ENCODE data around the gene JUND. TPM values are rescaled to one million over a fixed set of nuclear protein-coding genes. Genes with fewer than 3 reads are reported as not detected.

The JUND gene
- total and polyA plus RNA-seq, 2 of the 4 experiments (the other 2 are of a cell fraction), result 14.2 to 77.2 TPM

- in situ Hi-C loops (cut with MboI; ENCODE audit: low sequenced_read_pairs), result loop anchor here (10.0 kb wide), 1 partner anchor 133 kb away; no protein-coding TSS in a partner anchor
- WGBS, 2 experiments (ENCODE audit: extremely low coverage in 2 of 2, insufficient read length in 1 of 2), result 73% methylated on average over 2 of the region's 6 CpGs; no CpG with 5 or more reads in 1 of the 2 experiments
- intact Hi-C loops (cut with micrococcal nuclease), result no loop called here
Measured at GRCh38 chr19:18271433-18271841, 10.0 kb downstream of the JUND start.

More at GRCh38 chr19:18271433-18271841, 10.0 kb downstream of the JUND start:
- peaks cover 13 to 36% of the 10 kb centered on the region in 2 experiments for H3K79me1 ChIP-seq (ENCODE audit: low read depth in 1 of 2, low read length in 2 of 2)
- dilution Hi-C loops (cut with HindIII; ENCODE audit: low sequenced_read_pairs, unreplicated experiment), result no loop called here
- H3K56ac ChIP-seq (ENCODE audit: extremely low read depth, insufficient read depth, low read length), result no peak overlapping the region
- peaks cover 28% of the 10 kb centered on the region for H4K20me1 ChIP-seq (ENCODE audit: insufficient read depth, low read length)
- peaks cover 16% of the 10 kb centered on the region for H3K36me3 ChIP-seq (ENCODE audit: control insufficient read depth, insufficient read depth, low read length)
- peaks cover 13% of the 10 kb centered on the region for H3K4me1 ChIP-seq (ENCODE audit: control insufficient read depth, insufficient read depth, low read length)
- TF ChIP-seq NFE2L2 (IDR thresholded peaks at IDR 0.05; ENCODE audit: low read depth, low read length), result no peak
- no peak for TF ChIP-seq SMC3 (IDR thresholded peaks at IDR 0.05; ENCODE audit: low read depth, low read length)
- no peak for TF ChIP-seq CEBPB (IDR thresholded peaks at IDR 0.05; ENCODE audit: low read depth, low read length)
- TF ChIP-seq MXI1 (IDR thresholded peaks at IDR 0.05; ENCODE audit: borderline replicate concordance, low read depth, low read length), result no peak
- TF ChIP-seq MAZ (IDR thresholded peaks at IDR 0.05; ENCODE audit: borderline replicate concordance, low read depth, low read length), result no peak
- no peak for TF ChIP-seq RFX5 (IDR thresholded peaks at IDR 0.05; ENCODE audit: low read depth, low read length)
- no peak for TF ChIP-seq USF2 (IDR thresholded peaks at IDR 0.05; ENCODE audit: low read depth, low read length)
- no peak for TF ChIP-seq RAD21 (IDR thresholded peaks at IDR 0.05; ENCODE audit: low read length)
- no peak; the same call in 1 of the 2 replicates for TF ChIP-seq POLR2A (IDR thresholded peaks at IDR 0.05; ENCODE audit: low read depth, low read length)
- no TSS peak for BruUV-seq (replicated peaks)
- no peak overlapping the region for H2BK15ac ChIP-seq (ENCODE audit: low read depth, low read length)
- no peak overlapping the region for H3K14ac ChIP-seq (replicated peaks; ENCODE audit: low read depth, low read length)
- no peaks in the 10 kb centered on the region for H3K9me3 ChIP-seq (ENCODE audit: control insufficient read depth, insufficient read depth, low read length)
- ATAC-seq (ENCODE audit: low read depth) (no peak), DNase-seq (no peak)
- no peak overlapping the region for H2AK9ac ChIP-seq (replicated peaks; ENCODE audit: low read depth, low read length, poor library complexity)
- H4K91ac ChIP-seq (ENCODE audit: insufficient read depth, low read depth, low read length), result no peak overlapping the region
- H3K9ac ChIP-seq (ENCODE audit: low read depth, low read length), result no peak overlapping the region
- H3K27me3 ChIP-seq (ENCODE audit: control insufficient read depth, insufficient read depth, low read length), result no peaks in the 10 kb centered on the region
- no peak overlapping the region for H2BK5ac ChIP-seq (ENCODE audit: low read depth, low read length, poor library complexity, severe bottlenecking)
- H2BK20ac ChIP-seq (ENCODE audit: low read depth, low read length), result no peak overlapping the region
- no peak overlapping the region for H2AFZ ChIP-seq (replicated peaks; ENCODE audit: low read length, poor library complexity)
- H2AK5ac ChIP-seq (ENCODE audit: low read depth, low read length), result no peak overlapping the region
- H3K4ac ChIP-seq (ENCODE audit: low read depth, low read length), result no peak overlapping the region
- no peak overlapping the region for H3K27ac ChIP-seq (ENCODE audit: insufficient read depth, low read length)
- CTCF ChIA-PET, result no interaction called here
- no peak overlapping the region for H2BK120ac ChIP-seq (ENCODE audit: low read depth, low read length)
- no peak overlapping the region for H3K18ac ChIP-seq (ENCODE audit: low read depth, low read length)
- POLR2A ChIA-PET (ENCODE audit: unreplicated experiment), result no interaction called here
- H4K5ac ChIP-seq (ENCODE audit: low read depth, low read length), result no peak overlapping the region
- H3K4me3 ChIP-seq (ENCODE audit: insufficient read depth, low read depth, low read length), result no peak overlapping the region
- peaks cover 7% of the 10 kb centered on the region for H3K9me1 ChIP-seq (ENCODE audit: insufficient read depth, low read length)
- no peak overlapping the region for H3K23ac ChIP-seq (ENCODE audit: low read depth, low read length)
- H4K8ac ChIP-seq (ENCODE audit: low read depth in 2 of 2, low read length in 2 of 2), result no peak overlapping the region
- no peak overlapping the region for H3K4me2 ChIP-seq (ENCODE audit: low read depth, low read length)
